GM21529 (cell line): ENCODE measurements around the gene HS6ST3.
A peak's percentile ranks its signal among the peaks of the same experiment; 100 is the strongest.

Source experiments
- ATAC-seq: cut with Tn5 transposase; IDR thresholded peaks from one replicate; pipeline ENCODE4 v1.9.1; 2021; ENCODE audit not compliant: unreplicated experiment

HS6ST3 gene

GRCh38 chr13:96696389-96696900 lies 606.5 kb downstream of the HS6ST3 start:
- ATAC-seq: no peak

GRCh38 chr13:96700657-96701056 lies 610.8 kb downstream of the HS6ST3 start:
- ATAC-seq: no peak

- no peak for ATAC-seq
These were observed 617.2 kb downstream of the HS6ST3 start for GRCh38 chr13:96707146-96707545.

GRCh38 chr13:96710166-96710862 lies 620.4 kb downstream of the HS6ST3 start:
- ATAC-seq: no peak

- no peak for ATAC-seq
These were observed 630.5 kb downstream of the HS6ST3 start for GRCh38 chr13:96720446-96720845.

GRCh38 chr13:96726651-96727050 lies 636.7 kb downstream of the HS6ST3 start:
- ATAC-seq: no peak

GRCh38 chr13:96728463-96728862 lies 638.6 kb downstream of the HS6ST3 start:
- ATAC-seq: no peak

- ATAC-seq: no peak
These were observed 640.8 kb downstream of the HS6ST3 start for GRCh38 chr13:96730676-96731075.

- ATAC-seq: no peak
These were observed 644.6 kb downstream of the HS6ST3 start for GRCh38 chr13:96734499-96734898.

GRCh38 chr13:96741779-96742178 lies 651.9 kb downstream of the HS6ST3 start:
- ATAC-seq: no peak

- no peak for ATAC-seq
These were observed 653.6 kb downstream of the HS6ST3 start for GRCh38 chr13:96743296-96744089.

GRCh38 chr13:96744367-96745331 lies 654.7 kb downstream of the HS6ST3 start:
- ATAC-seq: no peak

GRCh38 chr13:96746886-96747285 lies 657.0 kb downstream of the HS6ST3 start:
- no peak for ATAC-seq

GRCh38 chr13:96749825-96750224 lies 659.9 kb downstream of the HS6ST3 start:
- ATAC-seq: no peak

GRCh38 chr13:96751089-96751488 lies 661.2 kb downstream of the HS6ST3 start:
- no peak for ATAC-seq

GRCh38 chr13:96762876-96763275 lies 673.0 kb downstream of the HS6ST3 start:
- no peak for ATAC-seq

- no peak for ATAC-seq
These were observed 676.4 kb downstream of the HS6ST3 start for GRCh38 chr13:96766306-96766705.

- no peak for ATAC-seq
These were observed 678.6 kb downstream of the HS6ST3 start for GRCh38 chr13:96768524-96768923.

GRCh38 chr13:96769874-96770273 lies 680.0 kb downstream of the HS6ST3 start:
- ATAC-seq: no peak

- peak; percentile 74 for ATAC-seq
These were observed 681.8 kb downstream of the HS6ST3 start for GRCh38 chr13:96771486-96772367.
